Stimulated activated CD4-positive, alpha-beta T cell treated with anti-CD3 and anti-CD28 coated beads, Interleukin-15, amount 100 ng/mL, for 24 hours (primary cell): ENCODE data around the gene ZNF148.
A peak's percentile ranks its signal among the peaks of the same experiment; 100 is the strongest.

Experiments used
- DNase-seq: peaks from one replicate; pipeline ENCODE4 v3.0.0-alpha.2; 2020

The ZNF148 gene

DNA sequence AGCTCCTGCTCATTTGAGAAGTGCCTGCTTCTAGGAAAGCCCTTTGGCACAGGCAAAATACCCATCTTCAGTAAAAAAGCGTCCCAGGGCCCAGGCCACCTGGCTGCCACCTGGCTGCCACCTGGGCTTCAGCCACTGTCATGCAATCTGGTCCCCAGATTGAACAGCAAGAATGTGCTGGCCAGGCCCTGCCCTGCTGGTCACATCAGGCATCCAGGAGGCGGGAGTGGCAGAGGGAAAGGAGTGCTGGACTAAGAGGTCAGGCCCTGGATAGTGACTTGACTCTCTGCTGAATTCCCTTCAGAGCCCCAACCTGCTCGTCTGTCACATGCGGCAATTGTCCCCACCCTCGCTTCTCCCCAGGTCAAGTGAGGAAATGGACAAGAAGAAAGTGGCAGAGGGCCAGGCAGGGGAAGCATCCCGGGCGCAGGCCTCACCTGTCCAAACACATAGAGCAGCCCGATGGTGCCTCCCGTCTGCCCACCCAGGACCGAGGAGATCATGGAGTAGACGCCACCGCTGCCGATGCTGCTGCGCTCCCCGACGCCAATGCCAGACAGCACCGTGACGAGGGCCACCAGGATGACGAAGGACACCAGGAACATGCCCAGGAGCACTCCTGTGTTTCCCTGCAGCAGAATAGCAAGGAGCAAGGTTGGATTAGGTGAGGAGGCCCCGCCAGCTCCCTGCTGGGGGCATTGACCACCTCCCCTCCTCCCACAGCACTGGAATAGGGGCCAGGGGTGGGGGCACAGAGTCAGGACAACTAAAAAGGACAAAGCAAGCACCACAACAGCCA is 188.1 kb downstream of the ZNF148 start:
- no peak for DNase-seq

DNA sequence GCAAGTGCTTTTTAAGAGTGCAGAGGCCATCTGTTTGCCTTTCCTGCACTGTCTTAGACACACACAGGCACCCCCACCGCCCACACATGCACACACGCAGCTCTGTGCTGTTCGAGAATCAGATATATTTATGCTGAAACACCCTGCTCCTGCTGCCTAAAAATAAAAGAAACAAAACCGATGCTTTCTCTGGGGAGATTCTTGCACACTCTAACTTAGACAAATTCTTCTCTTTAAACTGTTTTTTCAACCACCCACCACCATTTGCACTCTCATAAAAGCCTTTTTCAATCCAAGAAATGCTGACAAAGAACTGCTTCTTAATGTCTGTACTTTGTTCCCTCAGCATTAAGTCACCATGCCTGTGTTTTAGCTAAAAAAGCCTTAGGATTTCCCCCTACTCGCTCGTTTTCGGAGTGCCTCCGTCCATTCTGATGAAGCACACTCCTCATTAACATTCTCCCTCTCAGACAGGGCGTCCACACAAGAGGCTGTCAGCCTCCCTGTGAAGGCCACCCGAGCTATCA is 188.8 kb downstream of the ZNF148 start:
- peak; percentile 37 for DNase-seq

DNA sequence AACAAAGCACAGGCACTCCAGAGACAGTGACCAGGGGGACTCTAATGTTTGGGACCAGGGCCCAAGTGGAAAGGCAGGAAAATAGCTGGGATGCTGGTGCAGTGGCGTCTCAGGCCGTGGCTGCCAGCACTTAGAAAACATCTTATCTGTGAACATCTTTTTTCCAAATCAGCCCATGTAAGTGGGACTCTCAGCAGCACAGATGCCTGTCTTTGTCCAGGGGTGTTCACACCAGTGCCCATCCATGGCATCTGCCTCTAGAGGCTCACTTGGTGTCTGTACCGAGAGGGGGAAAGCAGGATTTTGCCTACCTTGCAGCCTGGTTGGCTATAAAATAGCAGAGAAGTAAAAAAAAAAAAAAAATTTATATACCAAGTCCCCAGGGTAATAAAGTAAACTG is 189.3 kb downstream of the ZNF148 start:
- no peak for DNase-seq

DNA sequence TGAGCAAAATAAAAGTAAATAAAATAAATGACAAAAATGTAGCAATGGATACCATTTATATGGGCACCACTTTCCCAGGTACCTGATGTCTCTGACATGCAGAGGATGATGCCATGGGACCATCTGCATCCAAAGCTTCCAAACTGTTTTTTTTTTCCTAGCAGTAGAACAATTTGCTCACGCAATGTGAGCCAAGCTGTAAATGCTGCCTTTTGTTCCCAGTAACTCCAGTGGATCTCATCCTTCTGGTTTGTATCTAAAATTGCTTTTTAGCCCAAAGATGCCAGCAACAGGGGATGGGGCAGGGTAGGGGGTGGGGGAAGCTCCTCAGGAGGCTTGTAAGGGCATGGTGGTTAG is 195.3 kb downstream of the ZNF148 start:
- DNase-seq: no peak

DNA sequence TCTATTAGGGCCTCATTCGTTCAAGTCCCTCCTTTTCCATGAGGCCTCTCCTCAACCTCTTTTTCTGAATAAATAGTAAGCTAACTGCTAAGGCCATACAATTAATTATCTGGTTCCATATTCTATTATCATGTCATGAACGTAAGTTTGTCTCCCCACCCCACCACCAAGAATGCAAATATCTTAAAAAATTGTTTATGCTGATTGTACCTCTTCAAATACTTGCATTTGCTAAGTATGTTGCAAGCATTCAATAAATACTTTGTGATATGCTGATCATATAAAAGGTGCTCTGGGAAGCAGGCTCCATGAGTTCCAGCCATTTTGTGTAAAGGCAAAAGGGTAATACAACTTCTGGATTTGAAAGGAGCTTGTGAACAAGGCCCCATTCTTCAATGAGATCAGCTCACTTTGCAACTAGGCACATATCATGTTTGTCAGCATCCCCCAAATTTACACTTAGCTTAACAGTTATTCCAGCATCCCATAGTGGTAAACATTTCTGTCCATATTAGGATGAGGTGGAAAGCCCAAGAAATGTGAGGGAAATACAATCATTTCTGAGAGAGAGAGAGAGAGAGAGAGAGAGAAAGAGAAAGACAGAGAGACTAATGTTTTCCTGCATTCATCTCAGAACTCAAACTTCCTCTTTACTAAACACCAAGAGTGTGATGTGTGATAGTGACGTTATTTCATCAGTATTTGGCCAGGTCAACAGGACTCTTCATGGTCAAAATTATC is 195.8 kb downstream of the ZNF148 start:
- DNase-seq: no peak

DNA sequence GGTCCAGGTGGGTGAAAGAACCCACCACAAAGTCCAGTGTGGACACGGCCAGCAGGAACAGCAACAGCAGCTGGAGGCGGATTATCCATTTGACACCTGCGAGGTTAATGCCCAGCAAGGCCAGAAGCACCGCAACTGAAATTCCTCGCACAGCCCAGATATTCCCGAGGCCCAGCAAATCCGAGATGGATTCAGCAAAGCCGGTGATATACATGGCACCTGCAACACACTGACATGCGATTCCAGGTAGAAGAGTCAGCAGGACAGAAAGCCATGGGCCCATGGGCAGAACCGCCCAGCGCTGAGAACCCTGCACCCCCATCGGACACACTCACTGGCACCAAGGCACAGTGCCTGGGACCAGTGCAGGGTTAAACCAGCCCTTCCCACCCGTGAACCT is 197.4 kb downstream of the ZNF148 start:
- no peak for DNase-seq
